ENCODE data around the gene SYT9. TPM values are rescaled to one million over a fixed set of nuclear protein-coding genes. Genes with fewer than 3 reads are reported as not detected.

SYT9 gene
- polyA plus RNA-seq, 4 donors, result 4.1 to 5.1 (median 4.7) TPM

- DNase-seq (ENCODE audit: low read depth in 4 of 4, low spot score in 3 of 4), result no peak
Measured at GRCh38 chr11:7272373-7272772, 20.7 kb downstream of the SYT9 start.

GRCh38 chr11:7275133-7275532 is 23.4 kb downstream of the SYT9 start:
- no peak for DNase-seq (ENCODE audit: low read depth in 4 of 4, low spot score in 3 of 4)

- peak in 3 of 4 donors; percentile 9 to 23 (median 12) for DNase-seq (ENCODE audit: low read depth in 4 of 4, low spot score in 3 of 4)
Measured at GRCh38 chr11:7278314-7278917, 26.7 kb downstream of the SYT9 start.

GRCh38 chr11:7279676-7280075 is 28.0 kb downstream of the SYT9 start:
- DNase-seq (ENCODE audit: low read depth in 4 of 4, low spot score in 3 of 4), result no peak

GRCh38 chr11:7281079-7281478 is 29.4 kb downstream of the SYT9 start:
- no peak for DNase-seq (ENCODE audit: low read depth in 4 of 4, low spot score in 3 of 4)

GRCh38 chr11:7281809-7282208 is 30.1 kb downstream of the SYT9 start:
- no peak for DNase-seq (ENCODE audit: low read depth in 4 of 4, low spot score in 3 of 4)

GRCh38 chr11:7286178-7286577 is 34.5 kb downstream of the SYT9 start:
- DNase-seq (ENCODE audit: low read depth in 4 of 4, low spot score in 3 of 4), result no peak

- no peak for DNase-seq (ENCODE audit: low read depth in 4 of 4, low spot score in 3 of 4)
Measured at GRCh38 chr11:7291100-7291829, 39.6 kb downstream of the SYT9 start.

GRCh38 chr11:7292922-7293321 is 41.2 kb downstream of the SYT9 start:
- DNase-seq (ENCODE audit: low read depth in 4 of 4, low spot score in 3 of 4), result no peak

GRCh38 chr11:7299393-7299792 is 47.7 kb downstream of the SYT9 start:
- DNase-seq (ENCODE audit: low read depth in 4 of 4, low spot score in 3 of 4), result no peak

GRCh38 chr11:7300281-7300680 is 48.6 kb downstream of the SYT9 start:
- no peak for DNase-seq (ENCODE audit: low read depth in 4 of 4, low spot score in 3 of 4)

- DNase-seq (ENCODE audit: low read depth in 4 of 4, low spot score in 3 of 4), result no peak
Measured at GRCh38 chr11:7303146-7303545, 51.4 kb downstream of the SYT9 start.

GRCh38 chr11:7306900-7307299 is 55.2 kb downstream of the SYT9 start:
- no peak for DNase-seq (ENCODE audit: low read depth in 4 of 4, low spot score in 3 of 4)

GRCh38 chr11:7307836-7308235 is 56.1 kb downstream of the SYT9 start:
- DNase-seq (ENCODE audit: low read depth in 4 of 4, low spot score in 3 of 4), result no peak

GRCh38 chr11:7311903-7312302 is 60.2 kb downstream of the SYT9 start:
- DNase-seq (ENCODE audit: low read depth in 4 of 4, low spot score in 3 of 4), result no peak

- DNase-seq (ENCODE audit: low read depth in 4 of 4, low spot score in 3 of 4), result no peak
Measured at GRCh38 chr11:7314811-7315604, 63.3 kb downstream of the SYT9 start.

- DNase-seq (ENCODE audit: low read depth in 4 of 4, low spot score in 3 of 4), result no peak
Measured at GRCh38 chr11:7319501-7319900, 67.8 kb downstream of the SYT9 start.

GRCh38 chr11:7320306-7320705 is 68.6 kb downstream of the SYT9 start:
- DNase-seq (ENCODE audit: low read depth in 4 of 4, low spot score in 3 of 4), result no peak

- DNase-seq (ENCODE audit: low read depth in 4 of 4, low spot score in 3 of 4), result no peak
Measured at GRCh38 chr11:7321473-7322450, 70.1 kb downstream of the SYT9 start.

GRCh38 chr11:7332451-7332850 is 80.7 kb downstream of the SYT9 start:
- DNase-seq (ENCODE audit: low read depth in 4 of 4, low spot score in 3 of 4), result no peak

Data from right renal pelvis (tissue), 4 donors.